ENCODE results near the gene THG1L. TPM values are rescaled to one million over a fixed set of nuclear protein-coding genes. Genes with fewer than 3 reads are reported as not detected.
"Not testable (repeated sequence)": the region's sequence is repeated elsewhere in the genome, so short reads cannot be mapped to it uniquely, and the experiment has no call there.

The THG1L gene
- total and polyA plus RNA-seq, 2 donors from 2014 or later: 9.8 to 11.7 TPM

DNA sequence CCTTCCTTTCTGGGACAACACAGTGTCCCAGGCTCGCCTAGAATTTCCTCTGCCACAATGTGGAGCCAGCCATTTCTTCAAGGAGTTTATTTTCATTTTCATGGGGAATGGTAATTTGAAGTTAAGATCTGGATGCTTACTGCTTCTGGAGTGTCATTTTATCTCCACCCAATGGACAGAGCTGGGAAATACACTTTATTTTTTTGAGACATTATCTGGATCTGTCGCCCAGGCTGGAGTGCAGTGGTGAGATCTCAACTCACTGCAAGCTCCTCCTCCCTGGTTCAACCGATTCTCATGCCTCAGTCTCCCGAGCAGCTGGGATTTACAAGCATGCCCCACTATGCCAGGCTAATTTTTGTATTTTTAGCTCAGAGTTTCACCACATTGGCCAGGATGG is 12.7 kb upstream of the THG1L start:
- TF ChIP-seq, protein P1, sequence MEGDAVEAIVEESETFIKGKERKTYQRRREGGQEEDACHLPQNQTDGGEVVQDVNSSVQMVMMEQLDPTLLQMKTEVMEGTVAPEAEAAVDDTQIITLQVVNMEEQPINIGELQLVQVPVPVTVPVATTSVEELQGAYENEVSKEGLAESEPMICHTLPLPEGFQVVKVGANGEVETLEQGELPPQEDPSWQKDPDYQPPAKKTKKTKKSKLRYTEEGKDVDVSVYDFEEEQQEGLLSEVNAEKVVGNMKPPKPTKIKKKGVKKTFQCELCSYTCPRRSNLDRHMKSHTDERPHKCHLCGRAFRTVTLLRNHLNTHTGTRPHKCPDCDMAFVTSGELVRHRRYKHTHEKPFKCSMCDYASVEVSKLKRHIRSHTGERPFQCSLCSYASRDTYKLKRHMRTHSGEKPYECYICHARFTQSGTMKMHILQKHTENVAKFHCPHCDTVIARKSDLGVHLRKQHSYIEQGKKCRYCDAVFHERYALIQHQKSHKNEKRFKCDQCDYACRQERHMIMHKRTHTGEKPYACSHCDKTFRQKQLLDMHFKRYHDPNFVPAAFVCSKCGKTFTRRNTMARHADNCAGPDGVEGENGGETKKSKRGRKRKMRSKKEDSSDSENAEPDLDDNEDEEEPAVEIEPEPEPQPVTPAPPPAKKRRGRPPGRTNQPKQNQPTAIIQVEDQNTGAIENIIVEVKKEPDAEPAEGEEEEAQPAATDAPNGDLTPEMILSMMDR (IDR thresholded peaks at IDR 0.05; ENCODE audit: borderline replicate concordance, extremely low read depth, insufficient read depth): peak; percentile 52
- DNase-seq (peak in 3 of 5 donors; percentile 14 to 84 (median 76)), FAIRE-seq (peak; percentile 63)
- intact Hi-C loops (cut with DNase I): loop anchor here (10.0 kb wide), 1 partner anchor 284 kb away; no protein-coding TSS in a partner anchor
- Histone ChIP-seq H3K27ac (ENCODE audit: low read depth in 2 of 2, low read length in 2 of 2) (no peak overlapping the region), H3K36me3 (ENCODE audit: control insufficient read depth in 2 of 3, insufficient read depth in 3 of 3, low read length in 3 of 3) (no peaks in the 10 kb centered on the region), H3K27me3 (ENCODE audit: control insufficient read depth, insufficient read depth, low read length) (no peaks in the 10 kb centered on the region), H3K9me3 (ENCODE audit: control insufficient read depth in 2 of 3, insufficient read depth in 1 of 3, low read length in 3 of 3) (no peaks in the 10 kb centered on the region), H3K4me3 (ENCODE audit: low read length in 3 of 3) (no peak overlapping the region), H3K9ac (ENCODE audit: low read length in 3 of 3) (no peak overlapping the region), H3K4me1 (ENCODE audit: control insufficient read depth in 2 of 3, insufficient read depth in 2 of 3, low read depth in 1 of 3, low read length in 3 of 3) (peaks cover 0 to 2% (median 0%) of the 10 kb centered on the region in 3 donors)

- TF ChIP-seq, protein P1 (IDR thresholded peaks at IDR 0.05; ENCODE audit: borderline replicate concordance, extremely low read depth, insufficient read depth): no peak
- H3K9me3 ChIP-seq (ENCODE audit: control insufficient read depth in 2 of 3, insufficient read depth in 1 of 3, low read length in 3 of 3): no peaks in the 10 kb centered on the region
- FAIRE-seq: no peak
- H3K27me3 ChIP-seq (ENCODE audit: control insufficient read depth, insufficient read depth, low read length): no peaks in the 10 kb centered on the region
- no peak for DNase-seq
- H3K27ac ChIP-seq (ENCODE audit: low read depth in 2 of 2, low read length in 2 of 2): no peak overlapping the region
- intact Hi-C loops (cut with DNase I): loop anchor here (10.0 kb wide), 1 partner anchor 284 kb away; no protein-coding TSS in a partner anchor
- peaks cover 0 to 2% (median 0%) of the 10 kb centered on the region in 3 donors for H3K4me1 ChIP-seq (ENCODE audit: control insufficient read depth in 2 of 3, insufficient read depth in 2 of 3, low read depth in 1 of 3, low read length in 3 of 3)
- H3K4me3 ChIP-seq (ENCODE audit: low read length in 3 of 3): no peak overlapping the region
- no peaks in the 10 kb centered on the region for H3K36me3 ChIP-seq (ENCODE audit: control insufficient read depth in 2 of 3, insufficient read depth in 3 of 3, low read length in 3 of 3)
- H3K9ac ChIP-seq (ENCODE audit: low read length in 3 of 3): no peak overlapping the region
Observed at GRCh38 chr5:157719245-157719644, 12.0 kb upstream of the THG1L start.

- peaks cover 0 to 2% (median 0%) of the 10 kb centered on the region in 3 donors for H3K4me1 ChIP-seq (ENCODE audit: control insufficient read depth in 2 of 3, insufficient read depth in 2 of 3, low read depth in 1 of 3, low read length in 3 of 3)
- H3K27ac ChIP-seq (ENCODE audit: low read depth in 2 of 2, low read length in 2 of 2): no peak overlapping the region
- no peaks in the 10 kb centered on the region for H3K9me3 ChIP-seq (ENCODE audit: control insufficient read depth in 2 of 3, insufficient read depth in 1 of 3, low read length in 3 of 3)
- intact Hi-C loops (cut with DNase I): no loop called here
- TF ChIP-seq, protein P1 (IDR thresholded peaks at IDR 0.05; ENCODE audit: borderline replicate concordance, extremely low read depth, insufficient read depth): no peak
- no peak overlapping the region for H3K4me3 ChIP-seq (ENCODE audit: low read length in 3 of 3)
- H3K36me3 ChIP-seq (ENCODE audit: control insufficient read depth in 2 of 3, insufficient read depth in 3 of 3, low read length in 3 of 3): no peaks in the 10 kb centered on the region
- no peak for FAIRE-seq
- DNase-seq: no peak
- no peaks in the 10 kb centered on the region for H3K27me3 ChIP-seq (ENCODE audit: control insufficient read depth, insufficient read depth, low read length)
- H3K9ac ChIP-seq (ENCODE audit: low read length in 3 of 3): no peak overlapping the region
Observed at GRCh38 chr5:157721159-157721558, 10.1 kb upstream of the THG1L start.

GRCh38 chr5:157722895-157723294 is 8.3 kb upstream of the THG1L start:
- H3K9ac ChIP-seq (ENCODE audit: low read length in 3 of 3); H3K4me1 ChIP-seq (ENCODE audit: control insufficient read depth in 2 of 3, insufficient read depth in 2 of 3, low read depth in 1 of 3, low read length in 3 of 3); intact Hi-C loops (cut with DNase I); H3K36me3 ChIP-seq (ENCODE audit: control insufficient read depth in 2 of 3, insufficient read depth in 3 of 3, low read length in 3 of 3); DNase-seq; H3K4me3 ChIP-seq (ENCODE audit: low read length in 3 of 3); FAIRE-seq; H3K27ac ChIP-seq (ENCODE audit: low read depth in 2 of 2, low read length in 2 of 2); H3K27me3 ChIP-seq (ENCODE audit: control insufficient read depth, insufficient read depth, low read length); H3K9me3 ChIP-seq (ENCODE audit: control insufficient read depth in 2 of 3, insufficient read depth in 1 of 3, low read length in 3 of 3): not testable (repeated sequence)

DNA sequence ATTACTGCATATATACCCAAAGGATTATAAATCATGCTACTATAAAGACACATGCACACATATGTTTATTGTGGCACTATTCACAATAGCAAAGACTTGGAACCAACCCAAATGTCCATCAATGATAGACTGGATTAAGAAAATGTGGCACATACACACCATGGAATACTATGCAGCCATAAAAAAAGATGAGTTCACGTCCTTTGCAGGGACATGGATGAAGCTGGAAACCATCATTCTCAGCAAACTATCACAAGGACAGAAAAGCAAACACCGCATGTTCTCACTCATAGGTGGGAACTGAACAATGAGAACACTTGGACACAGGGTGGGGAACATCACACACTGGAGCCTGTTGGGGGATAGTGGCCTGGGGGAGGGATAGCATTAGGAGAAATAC is 4.6 kb upstream of the THG1L start:
- FAIRE-seq; DNase-seq; H3K9ac ChIP-seq (ENCODE audit: low read length in 3 of 3); H3K27ac ChIP-seq (ENCODE audit: low read depth in 2 of 2, low read length in 2 of 2); H3K4me1 ChIP-seq (ENCODE audit: control insufficient read depth in 2 of 3, insufficient read depth in 2 of 3, low read depth in 1 of 3, low read length in 3 of 3); H3K9me3 ChIP-seq (ENCODE audit: control insufficient read depth in 2 of 3, insufficient read depth in 1 of 3, low read length in 3 of 3); H3K27me3 ChIP-seq (ENCODE audit: control insufficient read depth, insufficient read depth, low read length); H3K4me3 ChIP-seq (ENCODE audit: low read length in 3 of 3); H3K36me3 ChIP-seq (ENCODE audit: control insufficient read depth in 2 of 3, insufficient read depth in 3 of 3, low read length in 3 of 3); intact Hi-C loops (cut with DNase I): not testable (repeated sequence)

DNA sequence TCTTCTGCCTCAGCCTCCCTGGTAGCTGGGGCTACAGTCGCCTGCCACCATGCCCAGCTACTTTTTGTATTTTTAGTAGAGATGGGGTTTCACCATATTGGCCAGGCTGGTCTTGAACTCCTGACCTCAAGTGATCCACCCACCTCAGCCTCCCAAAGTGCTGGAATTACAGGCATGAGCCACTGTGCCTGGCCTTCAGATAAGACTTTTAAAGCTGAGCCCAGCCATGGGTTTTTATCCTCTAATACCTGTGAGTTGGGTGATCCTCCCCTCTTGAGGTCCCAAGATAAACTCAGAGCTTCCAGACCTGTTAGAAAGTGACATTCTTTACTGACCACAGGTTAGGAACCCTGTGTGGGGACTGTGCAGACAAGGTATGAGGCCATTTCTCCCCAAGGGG is 3.4 kb upstream of the THG1L start:
- H3K27ac ChIP-seq (ENCODE audit: low read depth in 2 of 2, low read length in 2 of 2); FAIRE-seq; H3K4me1 ChIP-seq (ENCODE audit: control insufficient read depth in 2 of 3, insufficient read depth in 2 of 3, low read depth in 1 of 3, low read length in 3 of 3); H3K4me3 ChIP-seq (ENCODE audit: low read length in 3 of 3); H3K36me3 ChIP-seq (ENCODE audit: control insufficient read depth in 2 of 3, insufficient read depth in 3 of 3, low read length in 3 of 3); H3K9ac ChIP-seq (ENCODE audit: low read length in 3 of 3); intact Hi-C loops (cut with DNase I); H3K27me3 ChIP-seq (ENCODE audit: control insufficient read depth, insufficient read depth, low read length); H3K9me3 ChIP-seq (ENCODE audit: control insufficient read depth in 2 of 3, insufficient read depth in 1 of 3, low read length in 3 of 3); DNase-seq: not testable (repeated sequence)

Measured in kidney (tissue), 14 donors.